HG03108 (cell line): ENCODE measurements around the gene HEMGN.

Experiments
- ATAC-seq: cut with Tn5 transposase; IDR thresholded peaks from one replicate; pipeline ENCODE4 v1.9.1; 2021; ENCODE audit warnings: moderate library complexity; ENCODE audit not compliant: unreplicated experiment

HEMGN gene

DNA sequence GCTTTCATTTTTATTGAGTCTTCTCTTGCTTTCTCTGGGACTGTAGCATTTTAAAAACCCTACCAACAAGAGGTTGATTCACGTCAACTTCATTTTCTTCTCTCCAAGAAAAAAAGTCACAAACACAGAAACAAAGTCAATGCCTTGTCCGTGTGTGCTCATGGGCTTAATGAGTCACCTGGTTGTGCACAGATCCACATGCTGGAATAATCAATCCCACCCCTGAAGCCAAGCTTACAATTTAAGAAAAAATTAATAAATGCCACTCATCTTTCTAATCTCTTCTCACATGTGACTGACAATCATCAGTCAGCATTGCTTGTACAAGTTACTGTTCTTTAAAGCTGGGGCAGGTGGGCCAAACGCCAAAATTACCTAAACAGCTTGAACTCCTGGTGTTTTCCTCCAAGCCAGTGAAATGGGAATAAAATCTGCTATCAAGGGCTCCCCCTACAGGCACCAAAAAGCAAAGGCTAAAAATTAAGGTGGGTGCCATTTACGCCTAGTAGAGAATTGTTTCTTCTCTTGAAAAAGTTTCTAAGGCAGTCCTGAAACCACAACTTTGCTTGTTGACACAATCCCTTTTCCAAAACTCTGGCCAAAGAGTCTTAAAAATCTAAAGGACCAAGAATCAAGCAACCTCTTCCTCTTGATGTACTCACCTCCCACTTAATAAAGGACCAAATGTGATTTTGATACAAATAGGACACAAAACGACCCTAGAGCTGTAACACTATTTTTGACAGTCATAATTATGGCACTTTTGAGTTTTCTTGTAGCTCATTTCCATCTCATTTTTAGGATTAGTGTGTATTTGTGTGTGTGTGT, 37.0 kb downstream of the HEMGN start:
- no peak for ATAC-seq

DNA sequence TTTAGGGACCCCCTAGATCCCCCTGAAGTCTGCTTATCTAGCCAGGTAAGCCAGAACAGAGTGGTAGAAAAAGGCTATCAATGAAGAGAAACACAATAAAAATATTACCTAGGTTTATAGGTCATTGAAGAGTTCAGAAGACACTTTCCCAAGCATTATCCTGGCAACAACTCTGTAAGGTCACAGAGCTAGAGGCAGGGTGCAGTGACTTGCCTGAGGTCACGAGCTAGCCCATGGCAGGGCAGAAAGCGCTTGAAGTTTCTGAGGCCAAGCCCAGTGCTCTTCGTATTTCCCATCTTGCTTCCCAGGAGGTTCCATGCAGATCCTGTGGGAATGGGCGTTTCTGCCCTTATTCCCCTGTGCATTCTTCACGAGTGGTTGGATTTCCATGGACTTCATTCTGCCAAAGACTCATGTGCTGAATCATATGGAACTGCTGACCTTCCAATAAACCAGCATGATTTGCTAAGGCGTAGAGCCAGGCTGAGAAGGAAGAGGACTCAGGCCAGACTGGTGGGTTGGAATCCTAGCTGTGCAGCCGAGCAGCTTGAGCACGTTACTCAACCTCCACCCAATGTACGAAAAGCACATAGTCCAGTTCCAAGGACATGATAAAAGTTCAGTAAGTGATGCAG, 37.8 kb downstream of the HEMGN start:
- no peak for ATAC-seq

DNA sequence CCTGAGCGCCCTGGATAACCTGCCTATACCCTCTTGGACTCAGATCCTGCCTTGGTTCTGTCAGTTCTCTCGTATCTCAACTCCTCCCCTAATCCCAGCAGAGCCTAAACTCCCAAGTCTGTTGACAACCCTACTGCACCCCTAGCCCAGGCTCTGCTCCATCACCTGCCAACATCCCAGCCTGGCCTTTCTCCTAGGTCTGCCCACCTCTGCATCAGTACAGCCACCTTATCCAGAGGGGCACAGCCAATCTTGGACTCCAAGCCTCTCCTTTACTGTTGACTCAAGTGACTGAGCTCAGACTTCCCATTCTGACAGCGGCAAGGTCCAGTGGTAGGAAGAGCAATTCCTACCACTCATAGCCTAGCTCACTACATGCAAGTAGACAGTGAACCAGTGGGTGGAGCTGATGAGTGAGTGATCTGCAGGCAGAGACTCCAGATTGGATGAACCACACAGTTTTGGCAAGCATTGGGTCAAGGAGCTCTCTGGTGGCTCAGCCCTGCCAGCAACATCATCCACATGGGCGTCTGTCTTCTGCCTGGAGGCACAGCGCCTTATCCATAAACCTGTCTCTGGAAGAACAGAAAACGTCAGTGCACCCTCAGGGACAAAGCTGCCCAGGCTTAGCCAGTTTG, 42.2 kb downstream of the HEMGN start:
- no peak for ATAC-seq

DNA sequence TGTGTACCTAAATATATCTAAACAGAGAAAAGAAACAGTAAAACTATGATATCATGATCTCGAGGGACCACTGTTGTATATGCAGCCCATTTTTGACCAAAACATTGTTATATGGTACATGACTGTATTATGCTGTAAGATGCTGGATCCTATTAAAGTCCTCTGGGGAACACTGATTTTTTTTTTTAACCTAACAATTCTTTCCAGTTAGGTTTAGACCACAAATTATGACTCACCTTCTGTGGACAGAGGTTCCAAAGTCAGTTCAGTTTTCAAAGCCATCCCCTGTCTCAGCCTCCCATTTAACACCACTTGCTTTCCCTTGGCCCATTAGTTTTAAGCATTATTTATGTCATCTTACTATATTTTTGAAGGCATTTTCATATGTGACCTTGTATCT, 42.8 kb downstream of the HEMGN start:
- no peak for ATAC-seq

DNA sequence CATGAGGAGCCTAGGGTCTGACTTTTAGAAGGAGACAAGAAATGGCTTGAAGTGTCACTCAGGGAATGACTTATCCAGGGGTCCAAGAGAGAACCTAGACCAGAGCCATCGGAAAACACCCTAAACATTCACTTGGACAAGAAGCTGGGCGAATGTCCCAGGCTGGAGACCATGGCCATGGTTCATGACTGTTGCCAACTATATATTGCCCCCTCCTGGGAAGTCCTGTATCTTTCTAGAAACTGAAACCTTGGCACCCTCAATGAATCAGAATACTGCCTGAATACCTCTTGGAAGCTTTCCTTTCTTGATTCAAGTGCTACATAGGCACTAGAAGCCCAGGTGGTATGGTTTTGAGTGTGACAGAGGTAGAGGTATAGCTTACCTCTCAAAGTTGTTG, 45.6 kb downstream of the HEMGN start:
- no peak for ATAC-seq

DNA sequence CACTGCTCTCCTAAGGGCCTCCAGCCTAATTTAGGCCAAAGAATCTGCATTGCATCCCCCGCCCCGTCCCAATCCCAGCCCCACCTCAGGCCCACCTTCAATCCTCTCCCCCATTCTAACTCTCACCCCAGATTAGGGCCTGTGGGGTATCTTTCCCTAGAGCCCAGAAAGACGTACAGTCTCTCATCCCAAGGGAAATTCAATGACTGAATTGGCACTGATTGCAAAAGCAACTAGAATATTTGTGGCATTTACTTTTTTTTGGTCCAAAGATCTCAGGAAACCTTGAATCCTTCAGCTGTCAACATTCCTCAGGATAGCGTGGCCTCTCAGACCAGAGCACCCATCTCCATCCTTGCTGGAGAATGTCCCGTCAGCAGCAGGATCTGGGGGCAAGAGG, 46.2 kb downstream of the HEMGN start:
- no peak for ATAC-seq

DNA sequence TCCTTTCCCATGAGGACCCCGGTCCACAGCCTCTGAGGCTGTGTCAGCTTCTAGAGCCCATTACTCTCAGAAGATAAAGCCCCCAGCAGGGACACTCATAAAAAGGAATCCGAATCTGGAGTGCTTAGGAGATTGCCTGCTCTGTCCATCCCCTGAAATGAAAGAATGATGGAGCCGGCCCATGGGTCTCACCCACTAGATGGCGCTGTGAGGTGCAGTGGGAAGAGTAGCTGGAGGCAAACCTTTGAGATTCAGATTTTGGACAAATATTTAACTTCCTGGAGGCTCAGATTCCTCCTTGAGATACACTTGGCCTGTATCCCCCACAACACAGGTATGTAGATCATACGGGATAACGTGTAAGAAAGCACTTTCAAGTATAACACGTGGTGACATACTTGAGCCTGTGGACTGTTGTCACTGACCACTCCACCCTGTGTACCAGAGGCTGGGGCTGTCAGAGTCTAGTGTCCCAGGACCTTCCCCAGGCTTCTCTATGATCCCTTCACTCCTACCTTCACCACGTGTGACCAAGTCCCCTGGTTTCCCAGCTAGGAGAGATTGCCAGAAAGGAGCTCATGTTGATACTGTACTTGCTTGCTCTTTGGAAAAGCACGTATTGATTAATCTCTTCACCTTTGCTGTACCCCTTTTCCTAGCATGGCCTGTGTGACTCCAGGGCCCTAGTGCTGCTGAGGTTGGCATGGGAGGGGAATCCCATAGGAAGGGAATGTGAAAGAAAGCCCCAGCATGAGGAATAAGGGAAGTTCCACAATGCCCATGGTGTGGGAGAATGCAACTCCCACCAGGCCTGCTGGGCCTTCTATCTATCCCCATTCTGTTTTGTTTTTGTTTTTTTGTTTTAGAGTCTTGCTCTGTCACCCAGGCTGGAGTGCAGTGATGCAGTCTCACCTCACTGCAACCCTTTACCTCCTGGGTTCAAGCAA, 47.8 kb downstream of the HEMGN start:
- no peak for ATAC-seq

DNA sequence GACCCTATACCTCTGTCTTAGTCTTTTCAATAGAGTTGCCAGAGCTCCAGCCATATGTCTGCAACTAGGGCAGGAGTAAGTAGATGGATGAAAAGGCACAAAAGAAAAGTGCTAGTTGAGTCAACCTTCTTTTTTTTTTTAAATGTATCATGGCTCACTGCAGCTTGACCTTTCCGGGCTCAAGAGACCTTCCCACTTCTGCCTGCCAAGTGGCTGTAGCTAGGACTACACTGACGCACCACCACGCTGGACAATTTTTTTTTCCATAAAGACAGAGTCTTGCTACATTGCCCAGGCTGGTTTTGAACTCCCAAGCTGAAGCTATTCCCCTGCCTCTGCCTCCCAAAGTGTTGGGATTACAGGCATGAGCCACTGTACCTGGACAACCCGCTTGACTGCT, 57.6 kb downstream of the HEMGN start:
- ATAC-seq = no peak
